Esophagus (tissue), 2 donors: ENCODE data around the gene MMEL1. TPM values are rescaled to one million over a fixed set of nuclear protein-coding genes. Genes with fewer than 3 reads are reported as not detected.
A peak's percentile ranks its signal among the peaks of the same experiment; 100 is the strongest.

Experiments used
- H3K27ac ChIP-seq, 2 donors: one replicate each; pipeline ENCODE4 v1.5.1; 2013; ENCODE audit warnings: low read depth in 2 of 2, mild to moderate bottlenecking in 2 of 2, inconsistent platforms in 1 of 2, low read length in 1 of 2, moderate library complexity in 1 of 2
- H3K27me3 ChIP-seq, 2 donors: one replicate each; pipeline ENCODE4 v1.6.1; 2013; ENCODE audit warnings: low read length in 2 of 2, control low read depth in 1 of 2, mild to moderate bottlenecking in 1 of 2; ENCODE audit not compliant: insufficient read depth in 2 of 2, control insufficient read depth in 1 of 2
- H3K36me3 ChIP-seq, 2 donors: one replicate each; pipeline ENCODE4 v1.6.1; 2013; ENCODE audit warnings: low read length in 1 of 2; ENCODE audit not compliant: control insufficient read depth in 2 of 2, insufficient read depth in 2 of 2
- H3K4me1 ChIP-seq, 2 donors: one replicate each; pipeline ENCODE4 v1.6.1; 2013; ENCODE audit warnings: low read length in 1 of 2; ENCODE audit not compliant: control insufficient read depth in 2 of 2, insufficient read depth in 2 of 2
- H3K4me3 ChIP-seq, 2 donors: one replicate each; pipeline ENCODE4 v1.5.1; 2013; ENCODE audit warnings: low read length in 2 of 2, mild to moderate bottlenecking in 2 of 2, low read depth in 1 of 2, moderate library complexity in 1 of 2
- H3K9me3 ChIP-seq, 2 donors: one replicate each; pipeline ENCODE4 v1.6.1; 2013; ENCODE audit warnings: mild to moderate bottlenecking in 2 of 2, low read depth in 1 of 2, low read length in 1 of 2, moderate library complexity in 1 of 2; ENCODE audit not compliant: control insufficient read depth in 2 of 2, insufficient read depth in 1 of 2
- WGBS, 2 donors: extraction: QIAGEN DNeasy Blood & Tissue Kit; methylation state at CpG; one replicate each; pipeline ENCODE4 v1.1.7; 2013; 5-methylcytosine and 5-hydroxymethylcytosine counted together
- polyA plus RNA-seq, 2 donors: library from polyadenylated mRNA; stranded (reverse); fragments of 200-250 nt; gene quantifications; one replicate each; pipeline ENCODE4 v1.2.3, GENCODE V29; 2013
- donor health status: healthy with polysubstance abuse.
- donor health status: Bipolar disorder and iron deficiency.

The MMEL1 gene
- polyA plus RNA-seq, 2 donors: 3.4 to 11.6 TPM

- H3K36me3 ChIP-seq: no peaks in the 10 kb centered on the region
- no peaks in the 10 kb centered on the region for H3K27me3 ChIP-seq
- H3K9me3 ChIP-seq: no peaks in the 10 kb centered on the region
- H3K4me1 ChIP-seq: peaks cover 4 to 31% of the 10 kb centered on the region in 2 donors
- peak overlapping the region; percentile 80 to 96 for H3K27ac ChIP-seq
- 6% methylated on average over 28 to 37 of the region's 43 CpGs for WGBS, 2 donors
- peak overlapping the region; percentile 50 to 51 for H3K4me3 ChIP-seq
Measured at GRCh38 chr1:2545754-2546514, 86.9 kb downstream of the MMEL1 start.

- 48 to 54% methylated on average over 19 of the region's 19 CpGs for whole genome bisulfite sequencing, 2 donors
- Histone ChIP-seq H3K9me3 (no peaks in the 10 kb centered on the region), H3K27me3 (no peaks in the 10 kb centered on the region), H3K27ac (peak overlapping the region in 1 of 2 donors; percentile 13), H3K36me3 (no peaks in the 10 kb centered on the region), H3K4me1 (peaks cover 4 to 31% of the 10 kb centered on the region in 2 donors), H3K4me3 (no peak overlapping the region)
Measured at GRCh38 chr1:2544875-2545640, 87.8 kb downstream of the MMEL1 start.

- WGBS, 2 donors: 52 to 55% methylated on average over 25 to 26 of the region's 26 CpGs
- Histone ChIP-seq H3K27ac (no peak overlapping the region), H3K36me3 (no peaks in the 10 kb centered on the region), H3K4me1 (peaks cover 4 to 29% of the 10 kb centered on the region in 2 donors), H3K27me3 (no peaks in the 10 kb centered on the region), H3K9me3 (no peaks in the 10 kb centered on the region), H3K4me3 (no peak overlapping the region)
Measured at GRCh38 chr1:2544093-2544874, 88.5 kb downstream of the MMEL1 start.

GRCh38 chr1:2543543-2544092, 89.2 kb downstream of the MMEL1 start:
- 25 to 35% methylated on average over 25 to 26 of the region's 26 CpGs for WGBS, 2 donors
- no peaks in the 10 kb centered on the region for H3K9me3 ChIP-seq
- no peaks in the 10 kb centered on the region for H3K27me3 ChIP-seq
- H3K36me3 ChIP-seq: no peaks in the 10 kb centered on the region
- H3K4me1 ChIP-seq: peaks cover 4 to 24% of the 10 kb centered on the region in 2 donors
- no peak overlapping the region for H3K4me3 ChIP-seq
- H3K27ac ChIP-seq: no peak overlapping the region

- Histone ChIP-seq H3K27me3 (no peaks in the 10 kb centered on the region), H3K4me3 (no peak overlapping the region), H3K36me3 (no peaks in the 10 kb centered on the region), H3K4me1 (peaks cover 4 to 20% of the 10 kb centered on the region in 2 donors), H3K27ac (no peak overlapping the region), H3K9me3 (no peaks in the 10 kb centered on the region)
- WGBS, 2 donors: 83 to 84% methylated on average over 11 of the region's 11 CpGs
Measured at GRCh38 chr1:2542246-2542915, 90.4 kb downstream of the MMEL1 start.

- no peak overlapping the region for H3K4me3 ChIP-seq
- H3K4me1 ChIP-seq: peaks cover 0 to 22% of the 10 kb centered on the region in 2 donors
- no peaks in the 10 kb centered on the region for H3K9me3 ChIP-seq
- H3K27ac ChIP-seq: no peak overlapping the region
- no peaks in the 10 kb centered on the region for H3K27me3 ChIP-seq
- H3K36me3 ChIP-seq: no peaks in the 10 kb centered on the region
- WGBS, 2 donors: 71 to 73% methylated on average over 25 of the region's 25 CpGs
Measured at GRCh38 chr1:2541619-2542245, 91.1 kb downstream of the MMEL1 start.

DNA sequence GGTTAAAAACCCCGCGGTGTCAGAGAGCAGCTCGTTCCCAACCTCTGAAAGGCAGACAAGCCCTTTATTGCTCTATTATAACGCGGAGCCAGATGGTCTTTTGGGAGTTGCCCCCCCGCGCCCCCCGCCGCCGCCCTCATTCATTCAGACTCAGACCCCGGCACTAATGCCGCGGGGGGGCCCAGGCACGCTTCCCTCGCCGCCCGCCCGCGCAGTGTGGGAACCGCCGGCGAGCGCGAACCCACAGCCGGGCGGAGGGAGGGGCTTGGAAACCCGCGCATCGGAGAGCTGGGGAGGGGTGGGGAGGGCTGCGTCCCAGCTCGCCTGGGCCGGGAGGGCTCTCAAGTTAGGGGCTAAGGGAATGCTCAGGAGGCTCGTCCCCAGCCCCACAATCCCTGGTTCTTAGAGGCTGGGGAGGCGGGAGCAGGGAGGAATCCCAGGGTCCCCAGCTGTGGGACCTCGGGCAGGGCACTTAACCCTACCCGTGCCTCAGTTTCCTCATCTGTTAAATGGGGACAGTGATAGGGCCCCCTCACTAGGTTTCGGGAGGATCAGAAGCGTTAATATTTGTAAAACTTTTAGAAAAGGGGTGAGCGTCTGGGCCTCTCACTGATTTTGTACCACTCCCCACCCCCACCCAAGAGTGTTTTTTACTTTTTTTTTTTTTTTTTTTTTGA, 91.9 kb downstream of the MMEL1 start:
- H3K36me3 ChIP-seq: no peaks in the 10 kb centered on the region
- no peaks in the 10 kb centered on the region for H3K27me3 ChIP-seq
- no peak overlapping the region for H3K4me3 ChIP-seq
- 11 to 13% methylated on average over 37 to 39 of the region's 39 CpGs for WGBS, 2 donors
- no peak overlapping the region for H3K27ac ChIP-seq
- peaks cover 0 to 24% of the 10 kb centered on the region in 2 donors for H3K4me1 ChIP-seq
- H3K9me3 ChIP-seq: no peaks in the 10 kb centered on the region
